Measurements from ENCODE around the gene CCDC97.

GRCh38 chr19:41354343-41354953, 44.5 kb downstream of the CCDC97 start:
- TF ChIP-seq CTCF (IDR thresholded peaks at IDR 0.05; ENCODE audit: poor library complexity) (no peak), EZH2 (IDR thresholded peaks at IDR 0.05; ENCODE audit: borderline replicate concordance) (no peak)

Measured in hepatocyte (in vitro differentiated cells).